GM19025 (cell line): ENCODE results near the gene ADCK2.
A peak's percentile ranks its signal among the peaks of the same experiment; 100 is the strongest.
"Not testable (repeated sequence)": the region's sequence is repeated elsewhere in the genome, so short reads cannot be mapped to it uniquely, and the experiment has no call there.

Source experiments
- ATAC-seq: cut with Tn5 transposase; IDR thresholded peaks from one replicate; pipeline ENCODE4 v1.9.1; 2021; ENCODE audit warnings: mild to moderate bottlenecking, low read depth, moderate library complexity; ENCODE audit not compliant: unreplicated experiment

The ADCK2 gene, protein sequence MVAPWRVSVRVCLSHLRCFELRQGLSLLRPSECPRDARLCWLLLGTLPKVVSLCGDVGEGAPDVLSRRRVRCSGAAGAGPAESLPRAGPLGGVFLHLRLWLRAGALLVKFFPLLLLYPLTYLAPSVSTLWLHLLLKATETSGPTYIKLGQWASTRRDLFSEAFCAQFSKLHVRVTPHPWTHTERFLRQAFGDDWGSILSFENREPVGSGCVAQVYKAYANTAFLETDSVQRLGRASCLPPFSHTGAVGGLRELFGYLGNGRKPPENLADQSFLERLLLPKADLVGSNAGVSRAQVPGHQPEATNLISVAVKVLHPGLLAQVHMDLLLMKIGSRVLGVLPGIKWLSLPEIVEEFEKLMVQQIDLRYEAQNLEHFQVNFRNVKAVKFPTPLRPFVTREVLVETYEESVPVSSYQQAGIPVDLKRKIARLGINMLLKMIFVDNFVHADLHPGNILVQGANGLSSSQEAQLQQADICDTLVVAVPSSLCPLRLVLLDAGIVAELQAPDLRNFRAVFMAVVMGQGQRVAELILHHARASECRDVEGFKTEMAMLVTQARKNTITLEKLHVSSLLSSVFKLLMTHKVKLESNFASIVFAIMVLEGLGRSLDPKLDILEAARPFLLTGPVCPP

DNA sequence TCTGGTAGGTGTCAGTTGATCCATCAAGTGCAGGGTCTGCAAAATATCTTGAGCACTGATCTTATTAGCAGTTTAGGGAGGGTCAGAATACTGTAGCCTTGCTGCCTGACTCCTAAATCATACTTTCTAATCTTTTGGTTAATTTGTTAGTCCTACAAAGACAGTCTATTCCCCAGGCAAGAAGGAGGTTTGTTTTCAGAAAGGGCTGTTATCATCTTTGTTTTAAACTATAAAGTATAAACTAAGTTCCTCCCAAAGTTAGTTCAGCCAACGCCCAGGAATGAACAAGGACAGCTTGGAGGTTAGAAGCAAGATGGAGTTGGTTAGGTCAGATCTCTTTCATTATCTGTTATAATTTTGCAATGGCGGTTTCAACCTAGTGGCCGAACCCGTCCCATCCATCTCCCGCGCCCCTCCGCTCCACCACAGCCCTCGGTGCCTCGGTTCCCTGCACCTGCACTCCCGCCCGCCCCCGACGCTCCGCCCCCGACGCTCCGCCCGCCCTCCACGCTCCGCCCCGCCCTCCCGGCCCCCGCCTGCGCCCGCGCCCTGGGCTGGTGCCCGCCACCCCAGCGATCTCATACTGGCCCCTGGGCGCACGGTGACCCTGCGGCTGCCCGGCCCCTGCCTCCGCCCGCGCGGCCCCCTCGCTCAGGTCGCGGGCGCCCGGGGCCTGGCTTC lies at the start of gene ADCK2:
TSS of gene ADCK2 (plus strand) at position 564 of the 681 bp plus-strand sequence. CDS start 386 bp downstream, outside the sequence.
- peak; percentile 59 for ATAC-seq

DNA sequence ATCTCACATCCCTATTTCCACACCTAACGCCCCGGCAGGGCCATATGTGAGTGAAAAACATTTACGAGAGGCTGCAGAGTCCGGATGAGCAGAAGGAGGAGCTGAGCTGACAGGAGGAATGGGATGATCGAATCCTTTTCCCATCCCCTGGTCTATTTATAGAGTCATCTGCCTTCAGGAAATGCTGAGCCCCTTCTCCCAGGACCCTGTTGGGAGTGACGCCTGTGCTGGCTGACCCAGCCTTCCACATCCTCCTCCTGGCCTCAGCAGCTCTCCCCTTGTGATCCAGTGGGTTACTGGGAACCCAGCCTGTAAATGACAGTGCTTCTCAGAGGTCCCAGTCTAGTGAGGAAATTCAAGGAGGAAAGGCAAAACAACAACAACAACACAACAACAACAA lies 48.8 kb upstream of the ADCK2 start:
- no peak for ATAC-seq

DNA sequence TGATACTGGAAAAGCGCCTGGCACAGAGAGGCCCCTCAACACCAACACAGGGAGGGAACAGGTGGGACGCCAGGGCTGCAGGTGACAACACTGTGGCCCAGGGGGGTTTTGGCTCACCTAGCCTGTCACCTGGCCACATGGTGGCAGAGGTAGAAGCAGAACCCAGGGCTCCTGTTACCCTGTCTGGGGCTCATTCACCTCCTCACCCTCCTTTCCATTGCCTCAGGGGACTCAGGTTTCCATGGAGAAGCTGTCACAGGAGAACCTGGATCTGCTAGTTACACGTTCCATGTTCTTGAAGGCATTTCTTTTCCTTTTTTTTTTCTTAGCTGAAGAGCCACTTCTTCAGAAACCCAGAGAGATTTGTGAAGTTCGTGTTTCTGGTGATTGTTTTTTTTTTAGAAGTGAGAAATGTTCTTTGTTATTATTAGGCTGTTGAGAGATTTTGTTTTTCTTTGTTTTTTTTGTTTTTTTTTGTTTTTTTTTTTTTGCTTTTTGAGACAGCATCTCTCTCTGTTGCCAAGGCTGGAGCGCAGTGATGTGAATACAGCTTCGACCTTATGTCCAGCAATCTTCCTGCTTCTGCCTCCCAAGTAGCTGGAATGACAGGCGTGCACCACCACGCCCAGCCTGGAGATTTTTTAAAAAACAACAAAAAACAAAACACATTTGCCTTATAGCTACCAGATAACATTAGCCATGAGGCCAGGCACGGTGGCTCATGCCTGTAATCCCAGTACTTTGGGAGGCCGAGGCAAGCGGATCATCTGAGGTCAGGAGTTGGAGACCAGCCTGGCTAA lies 48.2 kb upstream of the ADCK2 start:
- ATAC-seq, result no peak

DNA sequence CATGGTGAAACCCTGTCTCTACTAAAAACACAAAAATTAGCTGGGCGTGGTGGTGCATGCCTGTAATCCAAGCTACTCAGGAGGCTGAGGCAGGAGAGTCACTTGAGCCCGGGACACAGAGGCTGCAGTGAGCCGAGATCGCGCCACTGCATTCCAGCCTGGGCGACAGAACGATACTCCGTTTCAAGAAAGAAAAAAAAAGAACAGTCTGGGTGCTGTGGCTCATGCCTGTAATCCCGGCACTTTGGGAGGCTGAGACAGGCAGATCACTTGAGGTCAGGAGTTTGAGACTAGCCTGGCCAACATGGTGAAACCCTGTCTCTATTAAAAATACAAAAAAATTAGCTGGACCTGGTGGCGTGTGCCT lies 47.6 kb upstream of the ADCK2 start:
- not testable (repeated sequence) for ATAC-seq

DNA sequence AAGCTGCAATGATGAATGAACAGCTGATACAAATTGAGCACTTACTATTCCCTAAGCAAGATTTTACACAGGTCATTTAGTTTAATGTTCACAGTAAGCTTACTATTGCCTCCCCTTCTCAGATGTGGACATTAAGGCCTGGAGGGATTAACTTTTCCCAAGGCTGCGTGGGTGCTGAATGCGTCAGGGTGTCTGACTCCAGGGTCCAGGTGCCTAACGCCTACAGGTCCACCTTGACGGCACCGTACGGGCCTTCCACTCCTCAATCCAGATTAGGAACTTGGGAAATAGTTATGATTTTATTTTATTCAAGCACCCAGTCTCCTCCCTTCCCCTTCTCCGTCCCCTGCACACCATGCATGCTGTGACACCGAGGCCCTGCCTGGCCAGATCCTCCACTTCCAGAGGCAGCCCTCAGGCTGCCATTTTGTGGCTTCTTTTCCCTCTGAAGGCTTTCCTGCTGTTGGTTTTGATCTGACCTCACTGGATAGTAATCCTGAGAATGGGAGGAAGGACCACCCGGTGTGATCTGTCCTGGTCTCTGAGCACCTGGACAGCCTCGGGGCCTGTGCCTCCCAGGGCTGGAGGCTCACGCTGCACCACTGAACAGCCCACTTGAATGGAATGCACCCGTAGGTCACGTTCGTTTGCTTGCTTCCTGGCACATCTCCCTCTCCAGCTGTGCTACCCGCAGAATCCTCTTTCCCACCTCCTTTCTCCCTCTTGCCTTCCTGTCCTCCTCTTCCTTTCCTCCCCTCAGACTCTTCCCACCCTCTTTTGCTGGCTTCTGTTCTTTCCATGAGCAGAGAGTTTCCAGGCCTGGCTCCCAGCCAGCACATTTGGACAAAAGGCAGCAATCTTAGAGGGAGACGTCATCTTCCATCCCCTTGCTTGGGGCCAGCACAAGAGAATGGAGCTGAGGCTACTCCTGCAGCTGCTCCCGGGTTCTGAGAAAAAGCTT lies 46.6 kb upstream of the ADCK2 start:
- ATAC-seq, result no peak

DNA sequence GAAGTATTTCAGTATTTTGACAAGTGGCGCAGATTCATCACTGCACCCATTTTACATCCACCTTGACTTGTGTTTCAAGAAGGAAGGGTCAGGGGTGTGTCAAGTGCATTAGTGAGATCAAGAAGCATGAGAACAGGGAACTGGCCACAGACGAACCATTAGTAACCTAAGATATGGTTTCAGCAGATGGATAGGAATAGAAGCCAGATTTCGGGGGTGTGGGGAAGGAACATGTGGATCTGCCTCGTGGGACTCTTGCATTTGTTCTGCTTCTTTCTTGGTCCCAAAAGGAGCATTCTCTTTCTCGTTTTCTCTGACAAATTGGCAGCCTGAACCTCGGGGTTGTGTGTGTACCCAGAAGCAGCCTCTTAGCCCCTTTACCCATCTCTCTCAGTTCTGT lies 41.7 kb upstream of the ADCK2 start:
- no peak for ATAC-seq

DNA sequence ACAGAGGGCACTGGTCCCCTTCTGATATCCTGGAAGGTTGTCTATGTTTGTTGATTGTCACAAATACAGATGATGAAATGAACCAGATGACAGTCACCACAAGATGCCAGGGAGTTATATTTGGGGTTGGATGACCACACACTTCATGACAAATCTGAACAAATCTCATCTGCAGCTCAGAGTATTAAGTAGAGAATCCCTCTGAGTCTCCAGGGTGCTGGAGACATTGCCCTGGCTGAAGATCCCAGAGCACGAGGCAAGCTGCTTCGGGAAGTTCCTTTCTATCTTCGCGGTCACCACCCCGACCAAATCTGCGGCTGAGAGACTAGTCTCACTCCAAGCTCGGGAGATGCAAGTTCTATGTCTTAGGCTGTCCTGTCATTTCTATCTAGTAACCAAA lies 41.1 kb upstream of the ADCK2 start:
- ATAC-seq, result no peak

DNA sequence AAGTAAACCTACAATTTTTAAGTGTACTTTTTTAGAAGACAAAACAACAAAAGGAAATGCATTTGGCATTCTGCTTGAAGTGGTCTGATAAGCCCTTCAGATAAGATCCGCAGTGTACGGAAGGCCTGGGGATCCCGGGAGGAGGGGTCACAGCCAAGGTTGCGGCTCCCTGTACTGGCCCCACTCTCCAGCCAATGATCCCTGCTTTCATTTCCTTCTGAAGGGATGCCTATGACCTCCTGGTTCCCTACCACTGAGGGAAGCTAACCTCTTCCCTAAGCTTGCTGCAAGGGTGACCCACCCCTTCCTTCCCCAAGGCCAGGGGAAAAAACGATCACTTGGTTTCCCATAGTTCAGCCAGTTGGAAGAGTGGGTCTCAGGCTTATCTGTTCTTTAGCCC lies 37.4 kb upstream of the ADCK2 start:
- ATAC-seq, result no peak

DNA sequence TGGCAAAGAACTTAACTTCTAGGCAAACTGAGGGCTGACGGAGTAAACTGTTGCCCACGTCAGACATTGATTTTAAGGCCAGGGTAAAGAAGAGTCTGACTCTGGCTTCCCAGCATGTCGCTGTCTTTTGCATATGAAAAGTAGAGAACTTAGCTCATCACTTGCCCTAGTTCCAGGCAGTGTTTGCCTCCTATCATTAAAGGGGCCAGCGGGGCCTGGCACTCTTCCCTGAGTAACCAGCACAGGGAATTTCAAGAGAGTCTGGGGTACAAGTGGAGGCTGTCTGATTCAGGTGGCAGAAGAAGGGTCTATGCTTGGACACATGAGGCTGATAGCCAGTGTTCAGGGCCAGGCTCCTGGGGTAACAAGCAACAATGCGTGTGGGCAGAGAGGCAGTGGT lies 36.9 kb upstream of the ADCK2 start:
- no peak for ATAC-seq

DNA sequence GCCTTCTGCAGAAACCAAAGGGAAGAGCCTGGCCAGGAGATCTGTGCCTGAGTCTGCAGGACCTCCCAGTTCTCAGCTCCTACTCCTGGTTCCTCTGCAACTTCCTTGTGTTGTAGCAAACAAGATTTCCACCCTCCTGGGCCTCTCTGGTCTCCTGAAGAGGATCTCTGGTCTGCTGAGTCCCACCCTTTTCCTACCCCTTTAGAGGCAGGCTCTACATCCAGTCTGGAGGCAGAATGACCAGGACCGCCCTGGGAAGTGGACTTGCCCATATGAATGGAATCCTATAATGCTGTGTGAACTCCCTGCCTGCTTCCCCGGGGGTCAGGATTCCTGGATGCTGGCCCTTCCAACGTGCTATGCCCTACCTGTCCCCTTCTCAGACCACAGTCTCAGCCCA lies 35.3 kb upstream of the ADCK2 start:
- no peak for ATAC-seq

DNA sequence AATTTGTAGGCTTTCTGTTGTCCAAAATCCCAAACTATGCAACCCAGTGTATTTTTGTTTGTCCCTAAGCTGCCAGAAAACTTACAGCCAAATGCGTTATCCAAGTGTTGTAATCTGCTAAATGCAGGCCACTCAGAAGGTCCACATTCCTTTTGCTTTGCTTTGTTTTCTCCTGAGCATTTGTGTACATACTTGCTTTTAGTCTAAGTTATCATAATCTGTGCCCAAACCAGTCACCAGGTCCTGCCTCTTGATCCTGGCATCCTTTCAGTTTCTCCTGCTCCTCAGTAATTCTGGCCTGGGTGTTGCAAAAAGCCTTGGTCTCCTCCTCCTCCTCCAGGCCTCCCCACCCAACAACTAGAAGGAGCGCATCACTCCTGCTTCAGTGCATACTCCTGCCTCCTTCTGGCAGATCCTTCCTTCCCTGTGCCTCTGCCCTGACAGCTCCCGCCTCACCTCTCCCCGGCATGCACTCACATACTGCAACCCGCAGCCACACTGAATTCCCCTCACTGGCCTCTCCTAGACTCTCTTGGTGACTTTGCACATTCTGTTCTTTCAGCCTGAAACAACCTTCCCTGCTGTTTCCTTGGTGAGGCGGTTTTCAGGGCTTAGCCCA lies 34.5 kb upstream of the ADCK2 start:
- ATAC-seq, result no peak

DNA sequence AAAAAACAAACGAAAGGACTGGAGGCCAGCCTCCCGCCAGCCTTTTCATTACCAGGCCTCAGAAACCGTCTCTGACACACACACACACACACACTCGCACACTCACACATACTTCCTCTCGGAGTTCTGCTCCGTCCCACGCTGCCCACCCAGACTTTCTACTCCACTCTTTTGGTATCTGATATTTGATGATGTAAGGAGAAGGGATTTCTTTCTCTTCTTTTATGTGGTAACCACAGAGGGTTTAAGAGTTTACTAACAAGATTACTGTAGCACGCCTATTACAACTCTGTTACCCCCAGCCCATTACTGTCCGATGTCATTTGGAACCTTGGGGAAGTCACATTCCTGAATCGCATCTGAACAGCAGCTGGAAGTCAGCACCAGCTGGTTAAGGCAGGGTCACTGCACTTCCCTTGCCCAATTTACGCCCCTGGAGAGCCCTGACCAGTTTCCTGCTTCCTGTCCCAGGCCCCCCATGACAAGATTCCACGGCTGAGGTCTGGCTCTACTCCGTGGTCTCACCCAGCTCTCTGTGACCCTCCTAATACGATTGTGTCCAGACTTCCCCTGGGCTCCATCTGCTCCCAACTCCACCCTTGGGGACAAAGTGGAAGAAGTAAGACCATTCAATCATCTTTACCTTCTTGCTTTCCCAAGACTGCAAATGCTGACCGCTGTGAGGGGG lies 33.2 kb upstream of the ADCK2 start:
- no peak for ATAC-seq

DNA sequence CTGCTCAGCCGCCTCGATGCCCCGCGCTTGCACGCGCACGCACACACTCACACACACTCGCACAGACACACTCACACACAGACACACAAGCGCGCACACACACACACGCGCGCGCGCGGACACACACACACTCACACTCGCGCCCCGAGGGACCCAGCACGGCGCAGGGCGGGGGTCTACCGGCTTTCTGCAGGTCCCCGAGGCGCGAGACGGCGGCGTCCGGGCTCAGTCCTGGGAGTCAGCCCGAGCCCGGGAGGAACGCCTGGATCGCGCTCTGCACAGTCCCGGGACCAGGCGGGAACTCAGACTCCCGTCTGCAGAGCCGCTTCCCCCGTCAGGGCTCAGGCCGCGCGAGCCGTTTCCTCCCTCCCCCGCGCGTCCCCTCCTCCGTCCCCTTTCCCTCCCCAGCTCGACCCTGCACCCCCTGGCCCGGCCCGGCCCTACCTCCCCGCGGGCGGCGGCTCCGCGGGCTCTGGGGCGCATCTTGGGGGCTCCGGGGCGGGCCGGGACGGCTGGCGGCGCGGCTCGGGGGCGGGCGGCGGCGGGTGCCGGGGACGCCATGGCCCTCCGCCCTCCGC lies 32.6 kb upstream of the ADCK2 start:
- ATAC-seq, result no peak

DNA sequence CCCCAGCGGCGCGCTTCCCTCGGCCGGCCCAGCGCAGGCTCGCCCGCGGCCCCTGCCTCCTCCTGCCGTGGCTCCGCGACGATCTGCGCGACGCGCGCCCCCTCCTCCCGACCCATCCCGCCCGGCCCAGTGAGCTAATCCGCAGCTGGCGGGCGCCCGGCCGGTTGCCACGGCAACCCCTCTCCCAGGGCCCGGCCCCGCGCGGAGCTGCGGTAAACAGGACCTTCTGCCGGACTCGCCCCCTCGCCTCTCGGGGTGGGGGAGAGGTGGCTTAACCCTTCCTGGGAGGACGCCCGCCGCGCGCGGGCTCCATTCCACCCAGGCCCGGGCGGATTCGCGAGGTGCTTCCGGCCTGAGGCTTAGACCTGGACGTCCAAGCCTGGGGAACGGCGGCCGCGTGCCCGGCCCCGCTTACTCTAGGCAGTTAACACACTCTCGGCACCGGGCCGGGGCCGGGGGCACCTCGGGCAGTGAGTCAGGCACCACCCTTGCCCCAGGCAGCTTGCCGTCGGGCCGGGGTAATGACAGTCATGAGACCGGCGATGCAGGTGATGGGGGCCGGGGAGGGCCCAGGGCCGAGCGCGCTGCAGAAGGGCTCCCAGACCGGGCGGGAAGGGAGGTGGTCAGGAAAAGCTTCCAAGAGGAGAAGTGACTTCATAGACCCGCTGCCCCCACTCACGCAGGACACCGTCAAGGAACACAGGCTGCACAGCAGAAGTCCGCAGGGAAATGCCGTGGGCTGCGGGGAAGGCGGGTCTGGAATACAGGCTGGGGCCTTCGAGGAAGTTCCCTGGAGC lies 31.8 kb upstream of the ADCK2 start, which contains the start of gene DENND2A:
TSS of gene DENND2A (minus strand) at position 87 of the 797 bp plus-strand sequence. CDS start 38,416 bp downstream, outside the sequence.
- ATAC-seq, result no peak

DNA sequence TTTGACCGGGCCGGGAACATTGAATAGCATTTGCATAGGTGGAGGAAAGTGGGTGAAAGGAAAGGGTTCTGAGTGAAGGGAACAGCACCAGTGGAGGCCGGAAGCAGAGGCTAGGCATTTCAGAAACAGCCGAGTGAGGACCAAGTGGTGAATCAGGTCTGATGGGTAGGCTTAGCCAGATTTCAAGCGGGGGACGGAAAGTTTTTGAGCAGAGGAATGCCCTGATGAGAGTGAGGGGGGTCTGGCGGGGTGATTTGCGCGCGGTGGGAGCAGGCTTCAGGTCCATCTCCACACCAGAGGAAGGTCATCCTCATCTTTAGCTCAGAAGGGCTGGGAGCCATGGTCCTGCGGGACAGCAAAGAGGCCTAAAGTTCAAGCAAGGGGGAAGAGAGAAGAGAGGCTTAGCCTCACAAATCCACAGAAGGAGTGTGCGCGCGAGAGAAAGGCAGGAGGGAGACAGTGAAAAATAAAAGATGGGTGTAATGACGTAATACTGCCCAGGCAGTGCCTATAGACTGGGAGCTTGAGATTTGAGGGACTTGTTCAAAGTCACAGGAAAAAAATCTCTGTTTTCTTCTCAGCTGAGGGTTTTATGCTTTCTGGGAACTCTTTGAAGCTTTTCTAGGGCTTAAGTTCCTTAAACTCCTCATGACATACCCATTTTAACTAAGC lies 31.1 kb upstream of the ADCK2 start:
- ATAC-seq, result no peak

DNA sequence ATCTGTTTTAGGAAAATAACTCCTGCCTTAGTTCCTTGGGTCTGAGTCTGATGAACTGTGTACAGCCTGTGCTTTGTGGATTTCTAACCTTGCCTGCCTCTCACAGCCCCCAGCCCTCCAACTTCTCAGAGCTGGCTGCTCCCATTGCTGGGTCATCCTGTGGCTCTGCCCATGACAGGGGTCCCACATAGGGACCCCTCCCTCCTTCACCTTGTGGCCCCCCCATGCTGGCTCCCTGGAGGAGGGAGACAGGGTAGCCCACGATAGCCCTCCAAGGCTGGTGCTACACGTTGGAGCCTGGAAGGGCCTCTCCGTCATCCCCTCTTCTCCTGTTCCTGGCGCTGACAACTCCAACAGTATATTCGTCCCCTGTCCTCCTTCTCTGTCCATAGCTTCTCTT lies 29.3 kb upstream of the ADCK2 start:
- ATAC-seq, result no peak

DNA sequence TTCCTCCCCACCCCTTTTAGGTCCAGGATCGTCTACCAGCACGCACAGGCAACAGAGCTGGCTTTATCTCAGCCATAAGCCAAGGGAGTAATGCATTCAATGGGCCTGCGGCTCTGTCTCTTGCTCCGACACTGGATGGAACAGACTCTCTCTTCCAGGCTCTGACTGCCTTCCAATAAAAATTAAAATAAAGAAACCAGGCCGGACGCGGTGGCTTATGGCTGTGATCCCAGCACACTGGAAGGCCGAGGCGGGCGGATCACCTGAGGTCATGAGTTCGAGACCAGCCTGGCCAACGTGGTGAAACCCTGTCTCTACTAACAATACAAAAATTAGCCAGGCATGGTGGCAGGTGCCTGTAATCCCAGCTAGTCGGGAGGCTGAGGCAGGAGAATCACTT lies 28.0 kb upstream of the ADCK2 start:
- ATAC-seq, result not testable (repeated sequence)
